Chondrocyte (in vitro differentiated cells): Measurements from ENCODE around the gene ZDHHC23. TPM values are rescaled to one million over a fixed set of nuclear protein-coding genes. Genes with fewer than 3 reads are reported as not detected.

Experiments used
- DNase-seq: peaks from one replicate; pipeline ENCODE4 v3.0.0; 2021; ENCODE audit warnings: mixed read lengths, low spot score
- H3K27ac Mint-ChIP-seq: one replicate; pipeline ENCODE4 v1.8.0; 2021; ENCODE audit warnings: mild to moderate bottlenecking, moderate library complexity, mixed read lengths; ENCODE audit not compliant: unreplicated experiment
- H3K27me3 Mint-ChIP-seq: 2 replicates; pipeline ENCODE4 v1.8.0; 2021; ENCODE audit warnings: low read depth, mixed read lengths
- H3K36me3 Mint-ChIP-seq: 2 replicates; pipeline ENCODE4 v1.8.0; 2021; ENCODE audit warnings: low read depth, mixed read lengths
- H3K4me1 Mint-ChIP-seq: 2 replicates; pipeline ENCODE4 v1.8.0; 2021; ENCODE audit warnings: low read depth, mild to moderate bottlenecking, mixed read lengths
- H3K4me3 Mint-ChIP-seq: one replicate; pipeline ENCODE4 v1.8.0; 2021; ENCODE audit warnings: mild to moderate bottlenecking, moderate library complexity, mixed read lengths; ENCODE audit not compliant: unreplicated experiment
- H3K9me3 Mint-ChIP-seq: 2 replicates; pipeline ENCODE4 v1.8.0; 2021; ENCODE audit warnings: low read depth, mixed read lengths
- CTCF ChIP-seq: fragments of 200-600 bp; sonication (generic); IDR thresholded peaks from 2 replicates; pipeline ENCODE4 v1.5.0; 2021; ENCODE audit warnings: antibody characterized with exemption, mild to moderate bottlenecking, moderate library complexity
- long read RNA-seq: library from polyadenylated mRNA; stranded (forward); transcript quantifications from one replicate; pipeline ENCODE4 v2.0.0, GENCODE V29; 2021
- total RNA-seq: library from RNA; stranded (reverse); gene quantifications from 3 replicates; pipeline ENCODE4 v1.2.1, GENCODE V29; 2021

ZDHHC23 gene, protein sequence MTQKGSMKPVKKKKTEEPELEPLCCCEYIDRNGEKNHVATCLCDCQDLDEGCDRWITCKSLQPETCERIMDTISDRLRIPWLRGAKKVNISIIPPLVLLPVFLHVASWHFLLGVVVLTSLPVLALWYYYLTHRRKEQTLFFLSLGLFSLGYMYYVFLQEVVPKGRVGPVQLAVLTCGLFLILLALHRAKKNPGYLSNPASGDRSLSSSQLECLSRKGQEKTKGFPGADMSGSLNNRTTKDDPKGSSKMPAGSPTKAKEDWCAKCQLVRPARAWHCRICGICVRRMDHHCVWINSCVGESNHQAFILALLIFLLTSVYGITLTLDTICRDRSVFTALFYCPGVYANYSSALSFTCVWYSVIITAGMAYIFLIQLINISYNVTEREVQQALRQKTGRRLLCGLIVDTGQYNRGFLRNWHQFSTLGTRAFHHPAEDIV
- 0.31 to 0.95 TPM (median 0.37 TPM) in 3 replicates for total RNA-seq
- long read RNA-seq = 0 reads

DNA sequence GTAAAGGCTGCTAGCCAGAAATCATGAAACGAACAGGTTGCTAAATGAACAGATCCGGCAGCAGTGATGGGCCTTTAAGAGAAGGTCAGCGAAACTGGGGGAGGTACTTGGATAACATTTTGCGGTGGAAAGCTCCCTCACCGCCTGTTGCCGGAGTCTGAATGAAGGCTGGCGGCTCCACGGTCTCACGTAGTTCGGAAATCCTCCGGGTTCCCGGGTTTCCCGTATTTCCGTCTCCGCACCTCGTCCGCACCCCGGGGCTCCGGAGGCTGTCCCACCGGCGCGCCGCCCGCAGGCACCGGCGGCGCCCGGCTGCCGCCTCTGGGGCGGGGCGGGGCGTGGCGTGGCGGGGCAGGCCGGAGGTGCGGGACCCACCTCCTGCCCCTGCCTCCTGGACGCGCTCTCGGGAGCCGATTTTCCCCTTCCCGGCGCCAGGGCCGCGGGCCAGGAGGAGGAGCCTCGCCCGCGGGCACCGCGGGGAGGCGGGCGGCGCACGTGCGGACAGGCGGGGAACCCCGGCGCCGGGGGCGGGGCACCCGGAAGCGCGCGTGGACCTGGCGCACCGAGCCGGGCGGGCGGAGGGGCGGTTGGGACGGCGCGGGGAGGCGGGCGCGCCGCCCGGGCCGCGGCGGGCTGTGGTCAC lies at the start of gene ZDHHC23:
Gene ZDHHC23 (plus strand): TSS at position 642 of the 643 bp plus-strand sequence. CDS start 790 bp downstream, outside the sequence.
- peaks cover 47% of the 10 kb centered on the region for H3K27me3 Mint-ChIP-seq
- H3K4me3 Mint-ChIP-seq = peak within 1 kb of the TSS; percentile 72
- H3K9me3 Mint-ChIP-seq = no peaks in the 10 kb centered on the region
- no peak for TF ChIP-seq CTCF
- H3K4me1 Mint-ChIP-seq = peaks cover 7% of the 10 kb centered on the region
- H3K27ac Mint-ChIP-seq = no peak within 1 kb of the TSS
- peaks cover 1% of the 10 kb centered on the region for H3K36me3 Mint-ChIP-seq
- no peak for DNase-seq

DNA sequence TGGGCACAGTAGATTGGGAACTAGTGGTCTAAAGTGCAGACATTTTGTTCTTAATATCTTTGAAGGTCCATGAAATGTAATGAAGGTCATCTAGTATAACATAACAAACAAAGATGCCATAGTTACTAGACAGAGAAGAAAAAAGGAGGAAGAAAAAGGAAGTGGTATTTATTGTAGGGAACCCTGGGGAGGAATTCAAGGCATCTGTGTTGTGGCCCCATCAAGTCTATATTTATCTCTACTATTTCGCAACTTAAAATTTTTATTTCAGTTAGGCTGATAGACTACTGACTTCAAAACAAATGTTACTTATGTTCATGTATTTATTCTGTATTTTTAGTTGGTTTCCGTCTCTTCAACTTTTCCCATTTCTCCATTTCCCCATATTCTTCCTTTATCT lies 48.9 kb upstream of the ZDHHC23 start:
- DNase-seq = no peak
- Mint-ChIP-seq H3K4me1 (peaks cover 7% of the 10 kb centered on the region), H3K27ac (no peak overlapping the region), H3K9me3 (no peaks in the 10 kb centered on the region), H3K27me3 (peaks cover 3% of the 10 kb centered on the region), H3K36me3 (no peaks in the 10 kb centered on the region), H3K4me3 (no peak overlapping the region)
- no peak for TF ChIP-seq CTCF

GRCh38 chr3:113906568-113907140 lies 41.2 kb upstream of the ZDHHC23 start:
- H3K9me3 Mint-ChIP-seq = peaks cover 4% of the 10 kb centered on the region

GRCh38 chr3:113908133-113908532 lies 39.7 kb upstream of the ZDHHC23 start:
- Mint-ChIP-seq H3K9me3 (peaks cover 4% of the 10 kb centered on the region), H3K27ac (no peak overlapping the region), H3K4me3 (no peak overlapping the region), H3K4me1 (no peaks in the 10 kb centered on the region), H3K36me3 (no peaks in the 10 kb centered on the region), H3K27me3 (peaks cover 3% of the 10 kb centered on the region)
- TF ChIP-seq CTCF = no peak
- DNase-seq = no peak

More at GRCh38 chr3:113906568-113907140, 41.2 kb upstream of the ZDHHC23 start:
- peaks cover 3% of the 10 kb centered on the region for H3K27me3 Mint-ChIP-seq
- no peak overlapping the region for H3K4me3 Mint-ChIP-seq
- TF ChIP-seq CTCF = no peak
- no peak for DNase-seq
- H3K4me1 Mint-ChIP-seq = no peaks in the 10 kb centered on the region
- no peak overlapping the region for H3K27ac Mint-ChIP-seq
- H3K36me3 Mint-ChIP-seq = no peaks in the 10 kb centered on the region

DNA sequence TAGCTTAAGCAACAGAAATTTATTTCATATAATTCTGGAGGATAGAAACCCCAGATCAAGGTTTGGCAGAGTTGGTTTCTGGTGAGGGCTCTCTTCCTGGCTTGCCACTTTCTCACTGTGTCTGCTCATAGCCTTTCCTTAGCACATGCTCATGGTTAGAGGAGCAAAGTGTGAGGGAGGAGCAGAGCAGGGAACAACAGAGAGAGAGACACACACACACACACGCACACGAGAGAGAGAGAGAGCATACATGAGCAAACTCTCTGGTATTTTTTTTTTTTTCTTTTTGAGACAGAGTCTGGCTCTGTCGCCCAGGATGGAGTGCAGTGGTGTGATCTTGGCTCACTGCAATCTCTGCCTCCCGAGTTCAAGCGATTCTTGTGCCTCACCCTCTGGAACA lies 36.8 kb upstream of the ZDHHC23 start:
- no peak for TF ChIP-seq CTCF
- Mint-ChIP-seq H3K9me3 (no peaks in the 10 kb centered on the region), H3K27ac (no peak overlapping the region), H3K36me3 (no peaks in the 10 kb centered on the region), H3K27me3 (peaks cover 3% of the 10 kb centered on the region), H3K4me1 (no peaks in the 10 kb centered on the region), H3K4me3 (no peak overlapping the region)
- DNase-seq = no peak
